ENCODE measurements around the gene SLC18B1. TPM values are rescaled to one million over a fixed set of nuclear protein-coding genes. Genes with fewer than 3 reads are reported as not detected.
"Not testable (repeated sequence)": the region's sequence is repeated elsewhere in the genome, so short reads cannot be mapped to it uniquely, and the experiment has no call there.

Gene SLC18B1
- total RNA-seq, 2 experiments from 2014 or later = 3.4 to 6.6 TPM

DNA sequence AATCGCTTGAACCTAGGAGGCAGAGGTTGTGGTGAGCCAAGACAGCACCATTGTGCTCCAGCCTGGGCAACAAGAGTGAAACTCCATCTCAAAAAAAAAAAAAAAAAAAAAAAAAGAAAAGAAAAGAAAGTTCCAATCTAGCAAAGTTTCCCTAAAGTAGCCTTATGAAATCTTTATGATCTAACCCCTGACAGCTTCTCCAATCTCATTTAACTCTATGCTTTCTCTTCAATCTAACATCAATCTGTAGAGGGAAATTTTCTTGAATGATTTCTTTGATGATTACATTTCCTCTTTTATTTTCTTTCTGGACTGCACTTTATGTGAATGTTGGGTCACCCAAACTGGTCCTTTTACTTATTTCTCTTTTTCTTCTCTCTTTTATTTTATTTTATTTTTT is 2.2 kb upstream of the SLC18B1 start:
- Mint-ChIP-seq H3K27me3 (no peaks in the 10 kb centered on the region), H3K27ac (peak overlapping the region; percentile 68), H3K36me3 (ENCODE audit: low read depth) (peaks cover 2% of the 10 kb centered on the region), H3K4me1 (peaks cover 11% of the 10 kb centered on the region), H3K4me3 (no peak overlapping the region), H3K9me3 (ENCODE audit: low read depth) (peaks cover 2% of the 10 kb centered on the region)
- ATAC-seq (no peak), DNase-seq (no peak)
- intact Hi-C loops (cut with DNase I, micrococcal nuclease) = no loop called here
- ChIA-PET CTCF (interaction anchor here (1.0 to 3.8 kb wide), 3 partner anchors 10 to 72 kb away, joined by 3 to 50 read pairs (median 4); no protein-coding TSS in a partner anchor), POLR2A (interaction anchor here (0.7 kb wide), 1 partner anchor 44 kb away, joined by 3 read pairs; no protein-coding TSS in a partner anchor)

DNA sequence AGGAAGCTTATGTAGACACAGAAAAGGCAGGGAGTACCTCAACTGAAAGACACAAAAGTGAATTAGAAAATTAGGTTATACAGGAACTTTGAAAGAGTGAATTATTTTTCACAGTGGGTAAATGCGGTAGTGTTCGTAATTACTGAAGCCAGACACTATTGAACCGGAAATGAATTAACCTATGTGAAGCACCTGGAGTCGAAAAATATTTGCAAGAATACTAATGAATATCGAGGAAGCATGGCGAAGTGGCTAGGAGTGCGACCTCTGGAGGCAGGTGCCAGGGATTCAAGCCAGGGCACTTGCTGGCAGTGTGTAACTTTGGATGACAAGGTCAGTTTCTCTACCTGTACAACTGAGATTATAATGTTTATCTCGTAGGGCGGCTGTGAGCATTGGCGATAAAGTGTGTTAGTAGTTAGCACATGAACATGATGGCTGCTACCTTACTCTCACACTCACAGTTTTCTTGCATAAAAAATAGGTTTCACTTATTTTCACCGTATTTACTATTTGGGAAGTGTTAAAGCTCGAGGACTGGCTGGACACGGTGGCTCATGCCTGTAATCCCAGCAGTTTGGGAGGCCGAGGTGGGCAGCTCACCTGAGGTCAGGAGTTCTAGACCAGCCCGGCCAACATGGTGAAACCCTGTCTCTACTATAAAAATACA is 567 bp upstream of the SLC18B1 start:
- Mint-ChIP-seq H3K9me3 (ENCODE audit: low read depth) (peaks cover 2% of the 10 kb centered on the region), H3K36me3 (ENCODE audit: low read depth) (peaks cover 7% of the 10 kb centered on the region), H3K27ac (no peak overlapping the region), H3K4me1 (peaks cover 21% of the 10 kb centered on the region), H3K27me3 (no peaks in the 10 kb centered on the region), H3K4me3 (no peak overlapping the region)
- POLR2A ChIA-PET = interaction anchor here (0.6 to 2.0 kb wide), 6 partner anchors 13 to 286 kb away, joined by 3 to 15 read pairs (median 4); partner anchors contain the start of genes RPS12 and STX7
- ATAC-seq (peak; percentile 86), DNase-seq (peak; percentile 84)
- intact Hi-C loops (cut with DNase I, micrococcal nuclease) = loop anchor here (1.0 to 5.0 kb wide), 6 partner anchors 14 to 1153 kb away; partner anchors contain the start of genes RPS12 (in 1 of the 2), STX7 (in 1 of the 2) and TBPL1 (in 1 of the 2)
- CTCF ChIA-PET = interaction anchor here (0.6 to 3.8 kb wide), 22 partner anchors 10 to 1171 kb away, joined by 3 to 50 read pairs (median 4); partner anchors contain the start of genes MED23, STX7 and TAAR9

- peaks cover 24% of the 10 kb centered on the region for H3K4me1 Mint-ChIP-seq
- H3K27me3 Mint-ChIP-seq = no peaks in the 10 kb centered on the region
- no peaks in the 10 kb centered on the region for H3K9me3 Mint-ChIP-seq (ENCODE audit: low read depth)
- intact Hi-C loops (cut with DNase I, micrococcal nuclease) = loop anchor here (5.0 kb wide), 3 partner anchors 263 to 1157 kb away; partner anchors contain the start of genes STX7 (in 1 of the 2) and TBPL1 (in 1 of the 2)
- DNase-seq (no peak), ATAC-seq (no peak)
- peaks cover 12% of the 10 kb centered on the region for H3K36me3 Mint-ChIP-seq (ENCODE audit: low read depth)
- no peak overlapping the region for H3K27ac Mint-ChIP-seq
- ChIA-PET POLR2A (no interaction called here), CTCF (no interaction called here)
- H3K4me3 Mint-ChIP-seq = no peak overlapping the region
Measured at GRCh38 chr6:132795461-132795860, 3.0 kb downstream of the SLC18B1 start.

- POLR2A ChIA-PET = no interaction called here
- CTCF ChIA-PET = no interaction called here
- intact Hi-C loops (cut with DNase I, micrococcal nuclease) = no loop called here
- DNase-seq (no peak), ATAC-seq (no peak)
- Mint-ChIP-seq H3K9me3 (ENCODE audit: low read depth) (no peaks in the 10 kb centered on the region), H3K4me1 (peaks cover 28% of the 10 kb centered on the region), H3K4me3 (no peak overlapping the region), H3K27ac (no peak overlapping the region), H3K36me3 (ENCODE audit: low read depth) (peaks cover 21% of the 10 kb centered on the region), H3K27me3 (no peaks in the 10 kb centered on the region)
Measured at GRCh38 chr6:132792510-132792909, 5.9 kb downstream of the SLC18B1 start.

- CTCF ChIA-PET = interaction anchor here (0.8 to 1.2 kb wide), 2 partner anchors 11 to 28 kb away, joined by 3 read pairs; no protein-coding TSS in a partner anchor
- H3K27ac Mint-ChIP-seq = no peak overlapping the region
- H3K4me3 Mint-ChIP-seq = no peak overlapping the region
- DNase-seq (no peak), ATAC-seq (no peak)
- peaks cover 22% of the 10 kb centered on the region for H3K4me1 Mint-ChIP-seq
- no peaks in the 10 kb centered on the region for H3K27me3 Mint-ChIP-seq
- POLR2A ChIA-PET = no interaction called here
- H3K9me3 Mint-ChIP-seq (ENCODE audit: low read depth) = no peaks in the 10 kb centered on the region
- peaks cover 28% of the 10 kb centered on the region for H3K36me3 Mint-ChIP-seq (ENCODE audit: low read depth)
- intact Hi-C loops (cut with DNase I, micrococcal nuclease) = no loop called here
Measured at GRCh38 chr6:132790450-132790849, 8.0 kb downstream of the SLC18B1 start.

- Mint-ChIP-seq H3K9me3 (ENCODE audit: low read depth) (no peaks in the 10 kb centered on the region), H3K27ac (no peak overlapping the region), H3K27me3 (no peaks in the 10 kb centered on the region), H3K4me3 (no peak overlapping the region), H3K4me1 (peaks cover 15% of the 10 kb centered on the region), H3K36me3 (ENCODE audit: low read depth) (peaks cover 26% of the 10 kb centered on the region)
- CTCF ChIA-PET = interaction anchor here (1.4 to 1.8 kb wide), 3 partner anchors 9 to 25 kb away, joined by 3 to 6 read pairs (median 4); partner anchors contain the start of gene SLC18B1
- intact Hi-C loops (cut with DNase I, micrococcal nuclease) = no loop called here
- no peak for DNase-seq
- POLR2A ChIA-PET = interaction anchor here (1.1 kb wide), 1 partner anchor 29 kb away, joined by 4 read pairs; no protein-coding TSS in a partner anchor
- ATAC-seq = peak; percentile 9
Measured at GRCh38 chr6:132789396-132789776, 9.1 kb downstream of the SLC18B1 start.

DNA sequence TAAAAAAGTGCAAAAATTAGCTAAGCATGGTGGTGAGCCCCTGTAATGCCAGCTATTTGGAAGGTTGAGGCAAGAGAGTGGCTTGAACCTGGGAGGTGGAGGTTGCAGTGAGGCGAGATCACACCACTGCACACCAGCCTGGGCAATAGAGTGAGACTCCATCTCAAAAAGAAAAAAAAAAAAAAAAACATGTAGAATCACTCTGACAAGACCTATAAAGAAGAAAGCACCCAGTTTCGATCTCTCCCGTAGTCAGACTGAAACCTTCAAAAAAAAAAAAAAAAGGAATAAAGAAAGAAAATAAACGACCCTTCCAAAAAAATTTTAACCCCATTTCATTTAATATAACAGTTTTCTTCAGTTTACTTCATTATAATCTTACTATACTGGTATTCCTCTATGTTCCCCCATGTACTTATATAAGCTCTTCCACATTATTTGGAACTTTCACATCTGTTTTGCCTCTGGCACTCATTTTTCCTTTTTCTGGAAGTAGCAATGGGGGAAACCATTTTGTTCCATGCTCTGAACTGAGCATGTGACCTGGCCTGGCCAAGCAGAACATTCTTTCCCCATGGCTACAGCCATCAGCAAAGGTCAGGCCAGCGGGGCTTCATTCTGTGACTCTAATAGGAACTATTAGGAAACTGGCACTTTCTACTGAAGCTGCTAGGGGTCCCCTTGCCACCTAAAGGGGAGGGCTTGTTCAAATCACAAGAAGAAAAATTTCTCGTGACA is 9.6 kb downstream of the SLC18B1 start:
- Mint-ChIP-seq H3K4me1 (peaks cover 14% of the 10 kb centered on the region), H3K4me3 (no peak overlapping the region), H3K27me3 (no peaks in the 10 kb centered on the region), H3K36me3 (ENCODE audit: low read depth) (peaks cover 26% of the 10 kb centered on the region), H3K9me3 (ENCODE audit: low read depth) (no peaks in the 10 kb centered on the region), H3K27ac (no peak overlapping the region)
- POLR2A ChIA-PET = interaction anchor here (0.9 to 1.1 kb wide), 2 partner anchors 25 to 29 kb away, joined by 4 to 7 read pairs; no protein-coding TSS in a partner anchor
- peak; percentile 42 for ATAC-seq
- DNase-seq = no peak
- intact Hi-C loops (cut with DNase I, micrococcal nuclease) = no loop called here
- CTCF ChIA-PET = interaction anchor here (1.0 to 1.8 kb wide), 4 partner anchors 9 to 250 kb away, joined by 3 to 6 read pairs (median 4); partner anchors contain the start of gene SLC18B1

GRCh38 chr6:132785936-132786335 is 12.5 kb downstream of the SLC18B1 start:
- peaks cover 9% of the 10 kb centered on the region for H3K4me1 Mint-ChIP-seq
- H3K4me3 Mint-ChIP-seq = no peak overlapping the region
- no peak for DNase-seq
- H3K27me3 Mint-ChIP-seq = no peaks in the 10 kb centered on the region
- H3K36me3 Mint-ChIP-seq (ENCODE audit: low read depth) = peaks cover 21% of the 10 kb centered on the region
- POLR2A ChIA-PET = no interaction called here
- no peak overlapping the region for H3K27ac Mint-ChIP-seq
- intact Hi-C loops (cut with DNase I, micrococcal nuclease) = no loop called here
- no peak for ATAC-seq
- CTCF ChIA-PET = no interaction called here
- no peaks in the 10 kb centered on the region for H3K9me3 Mint-ChIP-seq (ENCODE audit: low read depth)

GRCh38 chr6:132780770-132781371 is 17.6 kb downstream of the SLC18B1 start:
- CTCF ChIA-PET = interaction anchor here (1.1 to 1.8 kb wide), 2 partner anchors 10 to 201 kb away, joined by 3 to 8 read pairs; no protein-coding TSS in a partner anchor
- Mint-ChIP-seq H3K27me3 (no peaks in the 10 kb centered on the region), H3K9me3 (ENCODE audit: low read depth) (no peaks in the 10 kb centered on the region), H3K27ac (no peak overlapping the region), H3K4me1 (no peaks in the 10 kb centered on the region), H3K36me3 (ENCODE audit: low read depth) (peaks cover 11% of the 10 kb centered on the region), H3K4me3 (no peak overlapping the region)
- DNase-seq = peak; percentile 14
- POLR2A ChIA-PET = no interaction called here
- ATAC-seq = peak; percentile 53
- intact Hi-C loops (cut with DNase I, micrococcal nuclease) = no loop called here

DNA sequence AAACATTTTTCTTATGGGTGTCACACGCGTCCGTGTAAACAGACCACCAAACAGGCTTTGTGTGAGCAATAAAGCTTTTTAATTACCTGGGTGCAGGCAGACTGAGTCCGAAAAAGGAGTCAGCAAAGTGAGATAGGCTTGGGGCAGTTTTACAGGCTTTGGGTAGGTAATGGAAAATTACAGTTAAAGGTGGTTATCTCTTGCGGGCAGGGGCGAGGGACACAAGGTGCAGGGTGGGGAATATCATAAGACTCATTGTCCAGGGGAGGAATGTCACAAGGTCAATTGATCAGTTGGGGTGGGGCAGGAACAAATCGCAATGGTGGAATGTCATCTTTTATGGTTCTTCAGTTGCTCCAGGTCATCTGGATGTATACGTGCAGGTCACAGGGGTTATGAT is 20.6 kb downstream of the SLC18B1 start:
- ATAC-seq; H3K4me3 Mint-ChIP-seq; H3K9me3 Mint-ChIP-seq (ENCODE audit: low read depth); intact Hi-C loops (cut with DNase I, micrococcal nuclease); H3K27me3 Mint-ChIP-seq; DNase-seq; POLR2A ChIA-PET; H3K4me1 Mint-ChIP-seq; H3K27ac Mint-ChIP-seq: not testable (repeated sequence)
- H3K36me3 Mint-ChIP-seq (ENCODE audit: low read depth) = peaks cover 14% of the 10 kb centered on the region
- CTCF ChIA-PET = interaction anchor here (0.7 to 1.1 kb wide), 2 partner anchors 21 to 107 kb away, joined by 4 read pairs; partner anchors contain the start of gene SLC18B1

GRCh38 chr6:132768051-132768517 is 30.4 kb downstream of the SLC18B1 start:
- CTCF ChIA-PET = interaction anchor here (0.6 to 3.8 kb wide), 3 partner anchors 37 to 109 kb away, joined by 3 to 18 read pairs (median 4); partner anchors contain the start of gene TAAR1
- intact Hi-C loops (cut with DNase I, micrococcal nuclease) = loop anchor here (1.0 to 10.0 kb wide), 3 partner anchors 99 to 253 kb away; partner anchors contain the start of gene STX7 (in 1 of the 2)
- Mint-ChIP-seq H3K9me3 (ENCODE audit: low read depth) (no peaks in the 10 kb centered on the region), H3K36me3 (ENCODE audit: low read depth) (peaks cover 18% of the 10 kb centered on the region), H3K27ac (no peak overlapping the region), H3K4me1 (peaks cover 20% of the 10 kb centered on the region), H3K4me3 (no peak overlapping the region), H3K27me3 (no peaks in the 10 kb centered on the region)
- peak; percentile 54 for DNase-seq
- POLR2A ChIA-PET = no interaction called here
- ATAC-seq = peak; percentile 67
